Posterior cingulate gyrus (tissue), 11 donors: ENCODE results near the gene ADAD2.

ENCODE experiments used
- DNase-seq, 10 donors: peaks; one replicate each; pipeline versions ENCODE4 v3.0.0 to v3.0.0-alpha.2; 2020 to 2021; ENCODE audit warnings: mixed read lengths in 3 of 10
- intact Hi-C: fragments of 100-400 bp; cut with DNase I; formaldehyde crosslinking; loops from one replicate; pipeline ENCODE4 v1.15.1; 2023

Gene ADAD2

DNA sequence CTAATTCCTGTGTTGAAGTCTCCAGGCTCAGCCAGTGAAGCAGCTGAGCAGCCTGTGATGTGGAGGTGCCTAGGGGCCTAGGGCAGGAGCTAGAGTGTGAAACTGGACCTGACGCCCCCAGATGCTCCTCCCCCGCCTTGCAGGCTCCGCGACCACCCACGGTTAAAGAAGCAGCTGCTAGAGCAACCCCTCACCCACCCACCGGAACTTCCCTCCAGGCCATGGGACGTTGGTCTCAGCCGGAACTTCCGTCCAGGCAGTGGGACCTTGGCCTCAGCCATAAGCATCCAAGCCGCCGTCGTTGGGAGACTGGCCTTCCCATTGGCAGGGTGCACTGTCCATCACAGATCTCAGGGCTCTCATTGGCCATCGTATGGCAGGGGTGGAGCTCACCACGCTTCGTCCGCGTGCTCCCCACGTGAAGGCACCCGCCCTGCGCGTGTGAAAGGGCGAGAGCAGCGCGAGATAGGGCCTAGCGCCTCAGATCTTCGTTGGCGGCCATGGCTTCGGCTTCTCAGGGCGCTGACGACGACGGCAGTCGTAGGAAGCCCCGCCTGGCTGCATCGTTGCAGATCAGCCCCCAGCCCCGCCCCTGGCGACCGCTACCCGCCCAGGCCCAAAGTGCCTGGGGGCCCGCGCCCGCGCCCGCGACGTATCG lies at the start of gene ADAD2:
ADAD2 (plus strand) TSS at position 427 of the 658 bp plus-strand sequence; CDS start at position 501, 74 bp downstream.
- peak in 2 of 10 donors; percentile 59 to 74 for DNase-seq
- intact Hi-C loops: no loop called here

DNA sequence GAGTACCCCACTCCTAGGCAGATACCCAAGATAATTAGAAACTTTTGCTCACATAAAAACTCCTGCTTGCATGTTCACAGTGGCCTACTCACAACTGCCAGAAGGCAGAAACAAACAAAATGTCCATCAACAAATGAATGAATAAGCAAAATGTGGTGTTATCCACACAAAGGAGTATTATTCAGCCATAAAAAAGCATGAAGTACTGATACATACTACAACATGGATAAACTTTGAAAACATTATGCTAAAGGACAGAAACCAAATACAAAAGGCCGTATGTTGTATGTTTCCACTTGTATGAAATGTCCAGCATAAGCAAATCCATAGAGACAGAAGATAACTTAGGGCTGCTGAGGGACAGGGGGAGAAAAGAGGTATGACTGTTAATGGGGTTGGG lies 47.9 kb upstream of the ADAD2 start:
- intact Hi-C loops: loop anchor here (5.0 kb wide), 1 partner anchor 44 kb away; the partner anchor contains the start of gene TAF1C
- DNase-seq: no peak

DNA sequence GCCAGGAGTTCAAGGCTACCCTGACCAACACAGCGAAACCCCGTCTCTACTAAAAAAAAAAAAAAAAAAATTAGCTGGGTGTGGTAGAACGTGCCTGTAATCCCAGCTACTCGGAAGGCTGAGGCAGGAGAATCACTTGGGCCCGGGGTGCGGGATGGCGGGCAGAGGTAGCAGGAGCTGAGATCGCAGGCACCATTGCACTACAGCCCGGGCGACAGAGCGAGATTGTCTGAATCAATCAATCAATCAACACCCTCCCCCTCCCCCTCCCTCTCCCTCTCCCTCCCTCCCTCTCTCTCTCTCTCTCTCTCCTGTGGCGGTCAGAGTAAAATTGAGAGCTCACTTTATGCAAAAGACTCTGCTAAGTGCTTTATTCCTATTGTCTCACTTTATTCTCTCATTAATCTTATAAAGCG lies 47.2 kb upstream of the ADAD2 start:
- intact Hi-C loops: loop anchor here (2.0 to 5.0 kb wide), 2 partner anchors 27 to 44 kb away; partner anchors contain the start of genes MBTPS1 and TAF1C
- DNase-seq: peak in 1 of 10 donors; percentile 59

DNA sequence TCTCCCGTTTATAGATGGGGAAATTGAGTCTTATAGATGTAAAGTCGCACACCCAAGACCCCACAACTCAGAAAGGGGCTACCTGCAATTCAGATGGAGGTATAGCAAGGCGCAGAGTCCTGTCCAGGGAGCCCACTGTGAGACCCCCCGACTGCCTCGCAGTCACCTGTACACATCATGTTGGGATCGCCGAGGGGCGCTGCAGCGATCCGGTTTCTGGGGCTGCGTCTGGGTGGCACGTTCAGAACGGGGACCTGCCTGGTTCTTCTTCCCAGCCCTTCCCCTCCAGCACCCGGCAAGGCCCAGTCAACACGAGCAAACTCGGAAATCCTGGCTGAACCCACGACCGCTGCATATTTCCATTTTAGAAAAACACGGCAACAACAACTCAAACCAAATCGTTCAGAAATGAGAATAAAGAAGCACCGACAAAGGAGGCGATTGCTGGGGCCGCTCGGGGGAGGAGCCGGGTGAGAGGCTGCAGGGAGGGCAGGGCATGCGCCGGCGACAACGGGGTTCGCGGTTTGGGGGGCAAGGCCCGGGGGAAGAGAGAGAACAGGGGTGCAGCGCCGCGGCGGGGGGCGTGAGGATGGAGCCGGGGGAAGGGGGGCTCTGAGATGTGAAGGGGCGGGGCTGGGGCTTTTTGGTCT lies 46.6 kb upstream of the ADAD2 start:
- DNase-seq: peak; percentile 20 to 93 (median 55)
- intact Hi-C loops: loop anchor here (2.0 to 5.0 kb wide), 2 partner anchors 28 to 43 kb away; partner anchors contain the start of genes MBTPS1 and TAF1C

DNA sequence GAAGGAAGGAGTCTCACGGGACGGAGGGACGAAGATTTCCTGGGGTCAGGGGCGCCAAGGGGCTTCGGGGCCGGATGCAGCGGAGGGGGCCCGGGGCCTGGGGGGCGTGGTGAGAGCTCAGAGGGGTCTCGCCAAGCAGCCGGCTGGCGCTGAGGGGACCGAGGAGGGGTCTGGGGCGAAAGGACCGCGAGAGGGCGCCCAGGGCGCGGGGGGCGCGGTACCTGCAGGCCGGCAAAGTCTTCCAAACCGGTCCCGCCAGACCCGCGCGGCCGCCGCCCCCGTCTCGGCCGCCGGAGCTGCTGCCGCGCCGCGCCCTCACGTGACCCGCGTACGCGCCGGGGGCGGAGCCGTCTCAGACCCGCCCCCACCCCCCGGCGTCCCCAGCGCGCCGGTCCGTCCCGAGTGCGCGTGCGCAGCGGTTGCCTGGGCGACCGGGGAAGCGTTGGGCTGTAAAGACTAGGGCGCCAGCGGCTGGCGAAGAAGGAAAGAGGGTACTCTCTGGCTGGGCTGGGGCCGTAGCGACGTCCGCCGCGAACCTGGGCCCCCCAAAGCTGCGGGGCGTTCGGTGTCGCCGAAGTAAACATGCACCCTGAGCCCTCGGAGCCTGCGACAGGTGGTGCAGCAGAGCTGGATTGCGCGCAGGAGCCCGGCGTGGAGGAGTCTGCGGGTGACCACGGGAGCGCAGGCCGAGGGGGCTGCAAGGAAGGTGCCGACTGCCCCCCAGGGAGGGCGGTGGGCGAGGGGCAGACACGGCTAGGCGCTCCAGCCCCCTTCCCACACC lies 45.9 kb upstream of the ADAD2 start, which contains the start of the genes DNAAF1 and HSDL1:
DNAAF1 (plus strand) TSS at position 450 of the 781 bp plus-strand sequence; CDS start at position 583, 133 bp downstream.
HSDL1 (minus strand) TSS at position 319 of the 781 bp plus-strand sequence. CDS start 13,856 bp downstream, outside the sequence.
- intact Hi-C loops: loop anchor here (2.0 to 5.0 kb wide), 2 partner anchors 28 to 42 kb away; partner anchors contain the start of genes MBTPS1 and TAF1C
- DNase-seq: peak; percentile 85 to 99 (median 94)

DNA sequence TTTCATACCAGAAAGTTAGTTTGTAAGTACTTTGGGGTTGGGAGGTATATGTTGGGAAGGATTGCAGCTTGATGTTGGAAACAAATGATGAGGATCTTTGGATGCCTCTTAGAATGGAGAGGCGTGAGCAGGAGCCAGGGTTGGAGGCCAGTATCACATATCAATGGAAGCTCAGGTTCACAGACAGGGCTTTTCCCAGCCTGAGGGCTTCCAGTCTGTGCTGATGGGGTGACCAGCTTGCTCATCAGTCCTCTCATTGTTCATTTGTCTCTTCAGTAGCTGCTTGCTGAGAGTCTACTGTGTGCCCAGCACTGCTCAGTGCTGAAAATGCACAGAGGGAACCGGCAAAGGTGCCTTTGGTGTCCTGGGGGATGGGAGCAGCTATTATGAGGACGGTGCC lies 40.0 kb upstream of the ADAD2 start:
- intact Hi-C loops: no loop called here
- DNase-seq: peak in 1 of 10 donors; percentile 18

DNA sequence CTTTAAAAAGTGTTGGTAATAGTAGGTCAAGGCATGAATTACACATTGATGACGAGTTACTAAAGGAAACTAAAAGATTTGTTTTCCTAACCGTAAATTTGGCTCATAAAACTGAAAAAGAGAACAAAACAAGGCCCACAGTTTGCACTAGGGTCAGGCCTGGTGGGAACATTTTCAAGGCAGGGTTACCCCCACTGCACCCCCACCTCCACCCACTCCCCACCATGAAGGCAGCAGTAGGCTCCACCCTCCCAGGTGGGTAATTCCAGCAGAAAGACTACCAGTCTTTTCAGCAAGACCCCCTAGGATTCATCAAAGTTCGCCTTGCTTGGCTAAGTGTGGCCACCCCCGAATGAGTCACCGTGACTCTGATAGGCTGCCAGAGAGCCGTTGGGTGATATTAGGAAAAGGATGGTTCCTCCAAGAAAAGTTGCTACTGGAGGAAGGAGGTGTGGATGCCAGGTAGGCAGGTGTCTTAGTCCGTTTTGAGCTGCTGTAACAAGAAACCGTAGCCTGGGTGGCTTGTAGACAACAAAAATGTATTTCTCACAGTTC lies 37.2 kb upstream of the ADAD2 start:
- DNase-seq: no peak
- intact Hi-C loops: no loop called here

DNA sequence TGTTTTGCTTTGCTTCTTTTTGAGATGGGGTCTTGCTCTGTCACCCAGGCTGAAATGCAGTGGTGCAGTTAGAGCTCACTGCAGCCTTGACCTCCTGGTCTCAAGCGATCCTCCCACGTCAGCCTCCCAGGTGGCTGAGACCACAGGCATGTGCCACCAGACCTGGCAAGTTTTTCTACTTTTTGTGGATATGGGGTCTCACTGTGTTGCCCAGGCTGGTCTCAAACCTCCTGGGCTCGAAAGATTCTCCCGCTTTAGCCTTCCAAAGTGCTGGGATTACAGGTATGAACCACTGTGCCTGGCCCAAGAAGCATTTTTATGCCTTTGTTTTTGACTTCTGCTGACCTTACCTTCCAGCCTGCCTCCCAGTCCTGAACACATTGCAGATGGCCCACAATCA lies 35.7 kb upstream of the ADAD2 start:
- no peak for DNase-seq
- intact Hi-C loops: no loop called here

DNA sequence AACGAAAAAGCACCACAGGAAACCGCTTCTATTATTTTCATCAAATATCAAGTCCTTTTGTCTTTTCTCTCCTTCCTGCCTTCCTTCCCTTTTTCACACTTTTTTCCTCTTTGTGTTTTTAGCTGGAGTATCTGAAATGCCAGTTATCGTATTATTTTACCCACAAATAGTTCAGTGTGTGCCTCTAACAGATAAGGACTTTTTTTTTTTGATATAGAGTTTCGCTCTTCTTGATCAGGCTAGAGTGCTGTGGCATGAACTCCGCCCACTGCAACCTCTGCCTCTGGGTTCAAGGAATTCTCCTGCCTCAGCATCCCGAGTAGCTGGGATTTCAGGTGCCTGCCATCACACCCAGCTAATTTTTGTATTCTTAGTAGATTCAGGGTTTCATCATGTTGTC lies 35.2 kb upstream of the ADAD2 start:
- intact Hi-C loops: no loop called here
- DNase-seq: no peak

DNA sequence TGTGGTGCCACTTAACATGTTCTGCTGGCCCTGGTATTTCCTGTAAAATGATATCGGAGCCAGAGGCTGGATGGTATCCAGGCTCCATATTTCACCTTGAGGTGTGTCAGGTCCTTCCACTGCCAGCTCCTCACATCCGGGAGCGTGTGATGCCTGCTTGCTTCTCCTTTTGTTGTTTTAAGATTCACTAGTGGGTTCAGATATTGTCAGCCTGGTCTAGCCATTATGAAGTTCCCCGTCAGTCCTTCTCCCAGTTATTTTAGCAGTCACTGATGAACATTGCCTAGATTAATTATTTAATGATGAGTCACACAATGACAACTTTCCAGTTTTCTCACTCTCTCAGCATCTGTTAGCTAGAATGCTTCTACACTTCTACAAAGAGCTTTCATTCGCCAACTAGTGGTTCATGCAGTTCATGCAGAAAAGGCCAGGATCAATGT lies 34.6 kb upstream of the ADAD2 start:
- DNase-seq: no peak
- intact Hi-C loops: no loop called here

DNA sequence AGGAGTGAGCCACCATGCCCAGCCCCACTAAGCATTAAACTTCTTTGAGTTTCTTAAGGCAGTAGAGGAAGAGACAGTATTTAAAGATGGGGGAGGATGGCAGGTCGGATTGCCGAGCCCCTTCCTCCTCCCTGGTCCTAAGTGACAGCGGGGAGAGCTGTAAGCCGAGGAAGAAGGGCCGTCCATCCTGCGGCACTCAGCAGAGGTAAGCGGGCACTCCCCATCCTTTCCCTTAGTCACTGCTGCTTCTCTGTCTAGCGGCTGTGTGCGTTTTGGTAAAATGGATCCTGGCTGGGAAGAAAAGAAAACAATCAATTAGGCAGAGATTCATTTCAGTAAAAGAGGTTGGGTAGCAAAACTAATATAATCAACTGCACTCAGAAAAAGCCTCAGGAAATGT lies 31.9 kb upstream of the ADAD2 start:
- intact Hi-C loops: no loop called here

DNA sequence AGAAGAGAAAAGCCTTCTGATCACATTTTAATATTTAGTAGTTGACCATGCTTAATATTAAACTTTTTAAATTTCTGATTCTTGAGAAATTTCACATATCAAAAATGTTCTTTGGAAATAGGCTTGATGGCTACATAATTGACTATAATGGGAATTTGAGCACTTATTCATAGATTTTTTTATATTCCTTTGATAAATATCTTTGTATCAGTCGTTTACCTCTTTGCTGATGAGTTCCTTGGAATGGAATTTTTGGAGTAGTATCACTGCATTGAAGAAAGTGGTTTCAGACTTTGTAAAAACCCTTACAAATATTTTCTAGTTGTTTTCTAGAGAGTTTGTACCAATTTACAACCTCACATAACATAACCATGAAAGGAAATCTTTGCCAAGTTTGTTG lies 31.2 kb upstream of the ADAD2 start:
- no peak for DNase-seq
- intact Hi-C loops: no loop called here

More for the DNA sequence above, 31.9 kb upstream of the ADAD2 start:
- DNase-seq: peak in 1 of 10 donors; percentile 50

DNA sequence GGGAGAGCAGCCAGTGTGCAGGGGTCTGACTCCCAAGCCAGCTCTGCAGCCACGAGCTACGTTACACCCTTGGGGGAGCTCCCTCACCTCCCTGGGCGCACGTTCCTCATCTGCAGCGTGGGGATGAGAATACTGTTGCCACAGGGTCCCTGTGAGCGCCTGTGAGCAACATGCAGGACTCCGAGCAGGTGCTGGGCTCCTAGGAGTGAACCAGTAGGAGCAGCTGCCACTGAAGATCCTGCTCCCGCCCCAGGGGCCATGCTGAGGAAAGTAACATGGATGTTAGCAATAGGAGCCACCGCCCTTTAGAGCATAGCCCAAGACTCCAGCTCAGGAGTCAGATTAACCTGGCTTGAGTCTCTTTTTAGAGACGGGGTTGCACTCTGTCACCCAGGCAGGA lies 29.9 kb upstream of the ADAD2 start:
- intact Hi-C loops: no loop called here
- peak in 1 of 10 donors; percentile 56 for DNase-seq

DNA sequence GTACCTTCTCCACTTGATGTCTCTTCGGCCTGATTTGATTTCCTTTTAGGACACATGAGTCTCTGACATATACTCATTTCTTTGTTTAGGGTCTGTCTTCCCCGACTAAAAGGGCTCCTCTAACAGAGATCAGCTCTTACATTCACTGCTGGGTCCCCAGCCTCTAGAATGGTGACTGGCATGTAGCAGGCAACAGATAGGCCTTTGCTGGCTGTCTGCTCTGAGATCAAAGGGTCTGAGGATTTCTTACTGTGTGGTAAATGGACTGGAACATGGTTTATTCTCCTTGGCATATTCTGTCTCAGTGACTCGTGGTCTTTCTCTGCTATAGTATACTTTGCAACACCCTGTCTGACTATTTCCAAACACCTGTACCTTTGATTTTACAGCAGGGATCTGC lies 29.2 kb upstream of the ADAD2 start:
- no peak for DNase-seq
- intact Hi-C loops: no loop called here

DNA sequence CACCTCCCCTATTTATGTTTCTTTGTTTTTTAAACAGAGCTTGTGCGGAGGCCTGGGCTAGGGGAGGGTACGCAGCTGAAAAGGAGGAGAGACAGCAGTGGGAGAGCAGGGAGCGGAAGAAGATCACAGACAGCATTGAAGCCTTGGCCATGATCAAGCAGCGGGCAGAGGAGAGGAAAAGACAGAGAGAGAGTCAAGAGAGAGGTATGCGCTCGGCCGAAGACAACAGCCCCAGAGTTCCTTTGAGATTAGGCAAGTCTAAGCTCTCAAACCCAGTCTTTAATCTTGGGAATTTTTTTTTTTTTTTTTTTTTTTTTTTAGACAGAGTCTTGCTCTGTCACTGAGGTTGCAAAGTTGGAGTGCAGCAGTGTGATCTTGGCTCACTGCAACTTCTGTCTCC lies 25.2 kb upstream of the ADAD2 start:
- peak in 1 of 10 donors; percentile 43 for DNase-seq
- intact Hi-C loops: no loop called here

DNA sequence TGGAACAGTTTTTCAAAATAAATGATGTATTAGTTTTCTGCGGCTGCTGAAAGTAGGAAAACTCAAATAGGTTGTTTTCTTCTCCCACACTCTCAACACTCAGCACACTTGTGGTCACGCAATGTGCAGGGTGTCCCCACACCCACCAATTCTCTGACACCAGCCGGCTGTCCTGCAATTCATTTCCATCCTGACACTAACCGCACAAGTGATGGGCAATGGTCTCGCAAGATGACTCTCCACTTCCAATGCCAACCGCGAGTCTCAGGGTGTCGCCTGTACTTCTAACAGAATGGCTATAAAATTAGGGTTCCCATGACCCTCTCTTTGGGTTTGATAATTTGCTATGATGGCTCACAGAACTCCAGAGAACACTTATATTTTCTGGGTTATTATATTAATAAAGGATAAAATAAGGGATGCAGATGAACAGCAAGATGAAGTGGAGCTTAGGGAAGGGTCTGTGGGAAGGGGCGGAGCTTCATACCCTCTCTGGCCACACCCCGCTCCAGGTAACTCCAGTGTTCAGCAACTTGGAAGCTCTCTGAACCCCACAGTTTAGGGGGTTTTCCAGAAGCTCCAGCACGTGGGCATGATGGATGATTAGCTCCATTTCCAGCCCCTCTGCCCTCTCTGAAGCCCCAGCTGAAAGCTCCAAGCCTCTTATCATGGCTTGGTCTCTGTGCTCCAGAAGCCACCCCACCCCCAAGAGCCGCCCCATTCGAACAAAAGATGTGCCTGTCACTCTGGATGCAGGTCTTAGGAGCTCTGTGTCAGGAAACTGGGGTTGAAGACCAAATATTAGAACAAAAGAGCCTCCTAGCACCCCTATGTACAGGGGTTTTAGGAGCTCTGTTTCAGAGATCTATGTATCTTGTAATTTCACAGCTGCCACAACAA lies 23.9 kb upstream of the ADAD2 start:
- intact Hi-C loops: no loop called here
- DNase-seq: peak in 1 of 10 donors; percentile 31

DNA sequence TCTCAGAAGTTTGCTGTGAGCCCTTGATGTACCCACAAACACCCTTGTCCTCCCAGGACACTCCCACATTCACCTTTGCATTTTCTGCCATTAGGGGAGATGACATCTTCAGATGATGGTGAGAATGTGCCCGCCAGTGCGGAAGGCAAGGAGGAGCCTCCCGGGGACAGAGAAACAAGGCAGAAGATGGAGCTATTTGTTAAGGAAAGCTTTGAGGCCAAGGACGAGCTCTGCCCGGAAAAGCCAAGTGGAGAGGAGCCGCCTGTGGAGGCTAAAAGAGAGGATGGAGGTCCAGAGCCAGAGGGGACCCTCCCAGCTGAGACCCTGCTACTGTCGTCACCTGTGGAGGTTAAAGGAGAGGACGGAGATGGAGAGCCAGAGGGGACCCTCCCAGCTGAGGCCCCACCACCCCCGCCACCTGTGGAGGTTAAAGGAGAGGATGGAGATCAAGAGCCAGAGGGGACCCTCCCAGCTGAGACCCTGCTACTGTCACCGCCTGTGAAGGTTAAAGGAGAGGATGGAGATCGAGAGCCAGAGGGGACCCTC lies 21.1 kb upstream of the ADAD2 start:
- intact Hi-C loops: no loop called here
- peak in 1 of 10 donors; percentile 54 for DNase-seq

DNA sequence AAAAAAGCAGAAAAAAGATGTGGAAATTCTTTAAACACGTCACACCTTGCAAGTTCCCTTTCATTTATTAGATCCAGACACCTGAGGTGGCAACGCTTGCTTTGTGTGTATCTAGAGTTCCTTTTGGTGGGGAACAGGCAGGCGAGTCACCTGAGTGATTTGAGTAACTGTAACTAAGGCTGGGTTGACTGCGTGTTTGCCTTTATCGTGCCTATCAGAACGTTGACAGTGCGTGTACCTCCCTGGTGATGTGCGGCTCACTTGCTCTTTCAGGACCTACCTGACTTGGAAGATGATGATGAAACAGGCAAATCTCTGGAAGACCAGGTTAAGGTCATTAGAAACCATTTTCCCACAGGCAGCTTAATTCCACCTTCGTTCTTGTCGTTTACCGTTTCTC lies 16.6 kb upstream of the ADAD2 start:
- DNase-seq: peak in 1 of 10 donors; percentile 12
- intact Hi-C loops: no loop called here
